BLaER1 treated with 17β-estradiol and CSF1 and Interleukin-3, amounts not matched to agents 10 nM and 100 nM (cell line): ENCODE data around the gene TIRAP.

Experiments
- H3K27ac ChIP-seq, 11 experiments: shearing (Covaris generic); formaldehyde crosslinking; 2 replicates each; pipeline ENCODE4 v1.8.1; 2022
- H3K27me3 ChIP-seq, 11 experiments: shearing (Covaris generic); formaldehyde crosslinking; 2 replicates each; pipeline ENCODE4 v1.8.1; 2022
- H3K36me3 ChIP-seq, 11 experiments: shearing (Covaris generic); formaldehyde crosslinking; 2 replicates each; pipeline ENCODE4 v1.8.1; 2022
- H3K4me1 ChIP-seq, 10 experiments: shearing (Covaris generic); formaldehyde crosslinking; 2 replicates each; pipeline ENCODE4 v1.8.1; 2022
- H3K4me2 ChIP-seq, 11 experiments: shearing (Covaris generic); formaldehyde crosslinking; 2 replicates each; pipeline ENCODE4 v1.8.1; 2022
- H3K4me3 ChIP-seq, 10 experiments: shearing (Covaris generic); formaldehyde crosslinking; 2 replicates each; pipeline ENCODE4 v1.8.1; 2022
- H3K9ac ChIP-seq, 11 experiments: shearing (Covaris generic); formaldehyde crosslinking; 2 replicates each; pipeline ENCODE4 v1.8.1; 2022
- H3K9me3 ChIP-seq, 11 experiments: shearing (Covaris generic); formaldehyde crosslinking; replicated peaks in 1 of 11; 2 replicates each; pipeline ENCODE4 v1.8.1; 2022
- H4K20me1 ChIP-seq, 11 experiments: shearing (Covaris generic); formaldehyde crosslinking; 2 replicates each; pipeline ENCODE4 v1.8.1; 2022
- Cebpa-rat ChIP-seq, 11 experiments: shearing (Covaris generic); IDR thresholded peaks; 2 replicates each; pipeline ENCODE4 v1.8.1; 2022

TIRAP gene

DNA sequence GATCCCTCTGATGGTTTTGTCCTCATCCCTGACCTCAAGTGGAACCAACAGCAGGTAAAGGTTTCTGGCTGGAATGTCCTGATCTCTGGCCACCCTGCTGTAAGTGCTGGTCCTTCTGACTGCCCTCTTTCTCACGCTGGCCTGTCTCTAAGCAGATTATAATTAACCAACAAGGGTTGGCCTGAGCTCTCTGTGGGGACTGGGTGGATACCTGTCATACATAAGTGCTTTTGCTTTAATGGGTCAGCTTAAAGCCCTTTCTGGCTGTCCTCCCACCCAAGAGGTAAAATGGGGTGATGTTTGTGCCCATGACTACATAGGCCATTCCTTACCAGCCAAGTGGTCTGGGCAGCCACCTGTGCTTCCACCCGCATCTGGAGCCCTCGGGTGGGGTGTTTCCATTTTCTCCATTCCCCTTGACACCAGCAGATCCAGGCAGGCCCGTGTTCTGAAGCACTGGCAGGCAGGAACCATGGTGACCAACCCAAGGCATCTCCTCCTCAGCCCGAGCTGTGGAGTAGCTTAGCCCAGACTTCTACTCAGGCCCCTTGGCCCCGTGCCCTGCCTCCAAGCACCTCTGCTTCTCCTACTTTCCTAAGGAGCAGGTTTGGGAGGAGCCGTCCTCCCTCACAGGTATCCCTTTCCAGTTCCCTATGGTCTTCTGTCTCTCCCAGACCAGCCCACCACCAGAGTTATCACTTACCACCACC lies 55.6 kb downstream of the TIRAP start:
- H3K27me3 ChIP-seq: no peaks in the 10 kb centered on the region
- peak overlapping the region in 8 of 11 experiments; percentile 11 to 92 (median 82); a peak in 10 of 22 replicates for H3K4me2 ChIP-seq
- no peak overlapping the region for H3K9ac ChIP-seq
- no peak overlapping the region for H3K4me3 ChIP-seq
- no peak for TF ChIP-seq Cebpa-rat (IDR thresholded peaks at IDR 0.05)
- H4K20me1 ChIP-seq: peaks cover 0 to 64% (median 0%) of the 10 kb centered on the region in 11 experiments; a peak in 7 of 22 replicates
- peaks cover 46 to 71% (median 67%) of the 10 kb centered on the region in 10 experiments for H3K4me1 ChIP-seq
- peak overlapping the region in 2 of 11 experiments; percentile 65 to 72; a peak in 1 of 22 replicates for H3K27ac ChIP-seq
- peaks cover 23 to 57% (median 43%) of the 10 kb centered on the region in 11 experiments; a peak in 21 of 22 replicates for H3K36me3 ChIP-seq
- H3K9me3 ChIP-seq: no peaks in the 10 kb centered on the region

DNA sequence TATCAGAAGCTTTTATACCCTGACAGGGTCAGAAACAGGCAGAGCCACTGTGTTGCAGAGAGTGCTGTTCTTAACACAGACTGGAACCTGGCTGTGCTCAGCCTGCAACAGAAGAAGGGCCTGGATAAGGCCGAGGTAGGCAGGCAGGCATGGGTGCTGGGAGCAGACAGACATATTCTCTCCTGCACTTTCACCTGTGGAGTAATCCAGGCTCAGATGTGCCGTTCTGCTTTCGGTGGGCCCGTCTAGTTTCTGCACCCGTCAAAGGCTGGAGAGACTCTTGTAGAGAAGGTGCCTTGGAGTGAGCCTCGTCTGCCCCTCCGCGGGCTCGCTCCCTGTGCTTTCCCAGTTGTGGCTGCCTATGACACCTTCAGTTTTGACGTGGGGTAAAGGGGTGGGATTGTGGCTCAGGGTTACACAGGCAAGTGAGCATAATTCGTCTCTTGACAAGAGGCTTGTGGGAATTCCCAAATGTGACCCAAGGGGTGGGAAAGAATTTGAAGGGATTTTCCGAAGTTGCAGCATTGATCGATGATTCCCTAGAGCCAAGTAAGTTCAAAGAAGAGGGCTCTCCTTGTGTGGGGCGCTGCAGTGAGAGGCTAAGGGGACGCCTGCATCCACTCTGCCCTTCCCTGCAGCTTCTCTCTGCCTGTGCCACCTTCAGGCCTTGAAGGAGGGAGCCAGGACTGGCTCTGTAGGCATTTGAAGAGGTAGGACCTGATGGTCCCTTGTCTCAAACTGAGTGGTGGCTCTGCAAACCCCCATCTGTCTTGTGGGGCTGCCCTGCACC lies 56.4 kb downstream of the TIRAP start:
- Histone ChIP-seq H3K36me3 (peaks cover 31 to 60% (median 47%) of the 10 kb centered on the region in 11 experiments; a peak in 21 of 22 replicates), H3K9ac (no peak overlapping the region), H3K9me3 (no peaks in the 10 kb centered on the region), H3K4me2 (no peak overlapping the region), H3K4me1 (peaks cover 46 to 71% (median 67%) of the 10 kb centered on the region in 10 experiments), H3K27ac (no peak overlapping the region), H3K4me3 (no peak overlapping the region), H3K27me3 (no peaks in the 10 kb centered on the region), H4K20me1 (peaks cover 0 to 71% (median 0%) of the 10 kb centered on the region in 11 experiments; a peak in 7 of 22 replicates)
- no peak for TF ChIP-seq Cebpa-rat (IDR thresholded peaks at IDR 0.05)

DNA sequence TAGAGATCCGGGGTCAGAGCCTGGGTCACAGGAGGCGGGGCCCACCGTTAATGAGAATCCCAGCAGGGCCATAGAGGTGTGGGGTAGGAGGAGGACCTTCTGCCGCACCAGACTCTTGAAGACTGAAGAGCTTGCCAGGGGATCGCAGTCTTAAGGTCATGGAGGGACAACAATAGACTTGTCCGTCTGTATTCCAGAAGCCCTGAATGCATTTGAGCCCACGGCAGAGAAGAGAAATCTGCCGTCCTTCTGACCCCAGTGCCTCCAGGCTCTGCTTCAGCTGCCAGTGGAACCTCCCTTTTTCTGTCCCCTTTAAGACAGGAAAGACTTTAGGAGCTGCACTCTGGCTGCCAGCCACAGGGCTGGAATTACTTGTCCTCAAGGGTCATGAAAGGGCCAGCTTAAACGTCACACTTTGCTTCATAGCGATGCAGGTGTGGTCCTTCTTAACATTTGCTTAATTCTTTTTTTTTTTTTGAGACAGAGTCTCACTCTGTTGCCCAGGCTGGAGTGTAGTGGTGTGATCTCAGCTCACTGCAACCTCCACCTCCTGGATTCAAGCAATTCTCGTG lies 57.1 kb downstream of the TIRAP start:
- Histone ChIP-seq H3K9ac (no peak overlapping the region), H4K20me1 (peaks cover 0 to 74% (median under 1%) of the 10 kb centered on the region in 11 experiments; a peak in 8 of 22 replicates), H3K9me3 (no peaks in the 10 kb centered on the region), H3K4me2 (no peak overlapping the region), H3K4me3 (no peak overlapping the region), H3K27ac (no peak overlapping the region), H3K36me3 (peaks cover 36 to 67% (median 54%) of the 10 kb centered on the region in 11 experiments; a peak in 21 of 22 replicates), H3K4me1 (peaks cover 50 to 69% (median 64%) of the 10 kb centered on the region in 10 experiments), H3K27me3 (no peaks in the 10 kb centered on the region)
- TF ChIP-seq Cebpa-rat (IDR thresholded peaks at IDR 0.05): no peak

DNA sequence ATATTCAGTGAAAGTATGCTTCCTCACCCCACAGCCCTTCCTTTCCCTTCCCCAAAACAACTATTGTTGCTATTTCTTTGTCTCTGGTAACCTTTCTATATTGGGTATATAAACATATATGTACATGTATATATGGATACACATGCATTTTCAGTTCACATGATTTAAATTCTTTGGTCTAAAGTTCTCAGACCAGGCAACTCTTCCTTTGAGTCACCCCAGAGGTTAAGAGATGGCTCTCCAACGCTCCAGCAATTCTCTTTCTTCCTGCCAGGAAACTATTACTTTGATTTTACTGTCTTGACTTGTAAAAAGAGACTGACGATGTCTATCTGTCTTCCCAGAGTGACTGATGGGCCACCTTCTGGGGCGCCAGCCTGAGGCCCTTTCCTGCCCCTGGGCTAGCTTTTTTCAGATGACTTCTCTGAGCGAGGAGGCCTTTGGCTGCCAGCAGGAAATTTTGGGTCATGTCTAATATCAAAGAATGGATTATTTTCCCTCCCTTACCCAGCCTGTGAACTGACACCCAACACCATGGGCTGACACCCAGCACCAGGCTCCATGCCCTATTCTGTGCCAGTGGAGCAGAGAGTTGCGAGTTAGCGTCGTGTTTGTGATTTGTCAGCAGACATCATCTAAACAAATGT lies 58.2 kb downstream of the TIRAP start:
- Histone ChIP-seq H3K9ac (no peak overlapping the region), H4K20me1 (peaks cover 0 to 81% (median 9%) of the 10 kb centered on the region in 11 experiments; a peak in 12 of 22 replicates), H3K27me3 (no peaks in the 10 kb centered on the region), H3K27ac (peak overlapping the region in 2 of 11 experiments; percentile 9 to 19; a peak in 2 of 22 replicates), H3K4me2 (peak overlapping the region; percentile 57 to 92 (median 77); a peak in 21 of 22 replicates), H3K4me3 (no peak overlapping the region), H3K36me3 (peaks cover 41 to 76% (median 61%) of the 10 kb centered on the region in 11 experiments; a peak in 21 of 22 replicates), H3K9me3 (no peaks in the 10 kb centered on the region), H3K4me1 (peaks cover 53 to 69% (median 64%) of the 10 kb centered on the region in 10 experiments)
- no peak for TF ChIP-seq Cebpa-rat (IDR thresholded peaks at IDR 0.05)

DNA sequence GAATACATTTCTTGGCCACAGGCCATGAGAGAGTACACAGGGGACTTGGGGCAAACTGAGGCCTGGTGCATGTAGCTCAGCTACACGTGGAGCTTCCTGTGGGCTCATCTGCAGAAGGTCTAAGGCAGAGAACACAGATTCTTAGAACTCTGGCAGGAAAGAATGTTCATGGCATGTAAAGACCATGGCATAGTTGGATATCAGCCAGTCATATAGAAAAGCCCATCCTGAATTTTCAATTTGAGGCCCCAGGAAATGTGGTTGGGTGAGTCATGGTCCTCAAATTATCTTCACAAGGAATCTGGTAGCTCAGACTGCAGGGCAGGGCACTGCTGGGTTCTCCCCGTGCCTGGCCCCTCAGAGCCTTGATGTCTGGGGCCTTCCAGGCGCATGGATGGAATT lies 58.9 kb downstream of the TIRAP start:
- peak overlapping the region in 1 of 11 experiments; percentile 5; a peak in 2 of 22 replicates for H3K9ac ChIP-seq
- H3K36me3 ChIP-seq: peaks cover 41 to 76% (median 61%) of the 10 kb centered on the region in 11 experiments; a peak in 21 of 22 replicates
- peak overlapping the region; percentile 57 to 92 (median 77) for H3K4me2 ChIP-seq
- H3K27me3 ChIP-seq: no peaks in the 10 kb centered on the region
- H3K27ac ChIP-seq: peak overlapping the region in 5 of 11 experiments; percentile 2 to 50 (median 18); a peak in 6 of 22 replicates
- peaks cover 0 to 82% (median 16%) of the 10 kb centered on the region in 11 experiments; a peak in 15 of 22 replicates for H4K20me1 ChIP-seq
- H3K9me3 ChIP-seq: no peaks in the 10 kb centered on the region
- H3K4me1 ChIP-seq: peaks cover 53 to 69% (median 64%) of the 10 kb centered on the region in 10 experiments
- H3K4me3 ChIP-seq: 0 out of 20 replicates have a peak overlapping the region, but pooled peaks of 1 of the 10 experiments have one; percentile 1
- no peak for TF ChIP-seq Cebpa-rat (IDR thresholded peaks at IDR 0.05)

DNA sequence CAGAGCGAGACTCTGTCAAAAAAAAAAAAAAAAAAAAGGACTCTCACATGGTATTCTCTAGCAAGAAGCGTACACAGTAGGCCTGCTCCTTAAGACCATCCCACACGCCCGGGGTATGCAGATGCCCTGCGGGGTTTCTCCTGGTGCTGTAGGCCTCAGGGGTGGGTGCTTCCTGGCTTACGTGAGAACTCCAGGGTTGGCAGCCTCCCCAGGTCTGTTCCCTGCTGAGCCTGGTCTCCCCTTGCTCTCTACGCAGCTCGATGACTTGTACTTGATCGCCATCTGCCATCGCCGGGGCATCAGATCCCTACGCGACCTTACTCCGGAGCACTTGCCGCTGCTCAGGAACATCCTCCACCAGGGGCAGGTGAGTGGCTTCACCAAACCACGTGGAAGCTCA lies 60.2 kb downstream of the TIRAP start:
- H3K4me2 ChIP-seq: peak overlapping the region in 1 of 11 experiments; percentile 92; a peak in 1 of 22 replicates
- H4K20me1 ChIP-seq: peaks cover 0 to 78% (median 26%) of the 10 kb centered on the region in 11 experiments; a peak in 17 of 22 replicates
- TF ChIP-seq Cebpa-rat (IDR thresholded peaks at IDR 0.05): no peak
- H3K27ac ChIP-seq: no peak overlapping the region
- H3K9ac ChIP-seq: no peak overlapping the region
- no peak overlapping the region for H3K4me3 ChIP-seq
- H3K4me1 ChIP-seq: peaks cover 53 to 69% (median 64%) of the 10 kb centered on the region in 10 experiments
- H3K9me3 ChIP-seq: no peaks in the 10 kb centered on the region
- no peaks in the 10 kb centered on the region for H3K27me3 ChIP-seq
- H3K36me3 ChIP-seq: peaks cover 41 to 75% (median 62%) of the 10 kb centered on the region in 11 experiments; a peak in 21 of 22 replicates
